Smooth muscle cell (in vitro differentiated cells): ENCODE results near the gene RAB6B. TPM values are rescaled to one million over a fixed set of nuclear protein-coding genes. Genes with fewer than 3 reads are reported as not detected.
A peak's percentile ranks its signal among the peaks of the same experiment; 100 is the strongest.

ENCODE experiments used
- DNase-seq: peaks from one replicate; lab custom pipeline; 2025; ENCODE audit not compliant: unreplicated experiment; lab: John Stamatoyannopoulos, UW
- H2AFZ ChIP-seq: fragments of 200-600 bp; sonication (generic); 2 replicates; pipeline ENCODE4 v1.6.0; 2016; ENCODE audit warnings: antibody characterized with exemption, low read depth, mild to moderate bottlenecking
- H3F3A ChIP-seq: fragments of 200-600 bp; sonication (generic); 2 replicates; pipeline ENCODE4 v1.6.0; 2017; ENCODE audit warnings: antibody characterized with exemption, low read depth
- H3K27ac ChIP-seq: fragments of 200-600 bp; sonication (generic); 2 replicates; pipeline ENCODE4 v1.5.1; 2016; ENCODE audit warnings: low read depth, mild to moderate bottlenecking
- H3K27me3 ChIP-seq: fragments of 200-600 bp; sonication (generic); 2 replicates; pipeline ENCODE4 v1.6.1; 2016; ENCODE audit warnings: low read depth, mild to moderate bottlenecking
- H3K36me3 ChIP-seq: fragments of 200-600 bp; sonication (generic); 2 replicates; pipeline ENCODE4 v1.5.1; 2016; ENCODE audit warnings: low read depth
- H3K4me1 ChIP-seq: fragments of 200-600 bp; sonication (generic); 2 replicates; pipeline ENCODE4 v1.5.1; 2016; ENCODE audit warnings: low read depth
- H3K4me2 ChIP-seq: fragments of 200-600 bp; sonication (generic); 2 replicates; pipeline ENCODE4 v1.6.0; 2016; ENCODE audit warnings: mild to moderate bottlenecking
- H3K4me3 ChIP-seq: fragments of 200-600 bp; sonication (generic); 2 replicates; pipeline ENCODE4 v1.5.1; 2016; ENCODE audit warnings: mild to moderate bottlenecking
- H3K79me2 ChIP-seq: fragments of 200-600 bp; sonication (generic); 2 replicates; pipeline ENCODE4 v1.6.0; 2016; ENCODE audit warnings: low read depth, mild to moderate bottlenecking
- H3K9ac ChIP-seq: fragments of 200-600 bp; sonication (generic); 2 replicates; pipeline ENCODE4 v1.6.0; 2016; ENCODE audit warnings: low read depth
- H3K9me3 ChIP-seq: fragments of 200-600 bp; sonication (generic); replicated peaks from 2 replicates; pipeline ENCODE4 v1.5.1; 2016; ENCODE audit warnings: low read depth
- H4K20me1 ChIP-seq: fragments of 200-600 bp; sonication (generic); 2 replicates; pipeline ENCODE4 v1.6.0; 2016; ENCODE audit warnings: low read depth
- WGBS: methylation state at CpG from one replicate; pipeline ENCODE4 v1.1.7; 2016; ENCODE audit warnings: low lambda C conversion rate; 5-methylcytosine and 5-hydroxymethylcytosine counted together
- polyA plus RNA-seq: library from polyadenylated mRNA; unstranded; fragments of >200 nt; fragmentation: Nextera tagmentation; extraction: Ambion mirVana; gene quantifications from 2 replicates; pipeline ENCODE4 v1.2.1, GENCODE V29; 2016
- total RNA-seq: library from RNA; depleted of rRNA; stranded (reverse); fragments of >200 nt; gene quantifications from 2 replicates; pipeline ENCODE4 v1.2.3, GENCODE V29; 2014
- TF ChIP-seq, protein P1 (sequence below): fragments of 200-600 bp; sonication (generic); IDR thresholded peaks from 2 replicates; pipeline ENCODE4 v1.5.1; 2017; ENCODE audit warnings: borderline replicate concordance, mild to moderate bottlenecking, antibody characterized with exemption; ENCODE audit not compliant: insufficient read depth, poor library complexity, severe bottlenecking

The RAB6B gene
- total and polyA plus RNA-seq, 2 experiments from 2014 or later: 1.2 to 2.0 TPM

GRCh38 chr3:133926736-133927539, 31.3 kb upstream of the RAB6B start:
- Histone ChIP-seq H3K4me3 (peak overlapping the region; percentile 70), H3K27ac (no peak overlapping the region), H3K27me3 (peaks cover 5% of the 10 kb centered on the region), H3K9ac (peak overlapping the region; percentile 47), H3F3A (no peaks in the 10 kb centered on the region), H3K4me2 (peak overlapping the region; percentile 97), H3K4me1 (peaks cover 8% of the 10 kb centered on the region), H4K20me1 (no peaks in the 10 kb centered on the region), H3K9me3 (no peaks in the 10 kb centered on the region), H2AFZ (peak overlapping the region; percentile 93), H3K79me2 (no peaks in the 10 kb centered on the region), H3K36me3 (no peaks in the 10 kb centered on the region)
- WGBS: 21% methylated on average over 34 of the region's 34 CpGs
- TF ChIP-seq, protein P1, sequence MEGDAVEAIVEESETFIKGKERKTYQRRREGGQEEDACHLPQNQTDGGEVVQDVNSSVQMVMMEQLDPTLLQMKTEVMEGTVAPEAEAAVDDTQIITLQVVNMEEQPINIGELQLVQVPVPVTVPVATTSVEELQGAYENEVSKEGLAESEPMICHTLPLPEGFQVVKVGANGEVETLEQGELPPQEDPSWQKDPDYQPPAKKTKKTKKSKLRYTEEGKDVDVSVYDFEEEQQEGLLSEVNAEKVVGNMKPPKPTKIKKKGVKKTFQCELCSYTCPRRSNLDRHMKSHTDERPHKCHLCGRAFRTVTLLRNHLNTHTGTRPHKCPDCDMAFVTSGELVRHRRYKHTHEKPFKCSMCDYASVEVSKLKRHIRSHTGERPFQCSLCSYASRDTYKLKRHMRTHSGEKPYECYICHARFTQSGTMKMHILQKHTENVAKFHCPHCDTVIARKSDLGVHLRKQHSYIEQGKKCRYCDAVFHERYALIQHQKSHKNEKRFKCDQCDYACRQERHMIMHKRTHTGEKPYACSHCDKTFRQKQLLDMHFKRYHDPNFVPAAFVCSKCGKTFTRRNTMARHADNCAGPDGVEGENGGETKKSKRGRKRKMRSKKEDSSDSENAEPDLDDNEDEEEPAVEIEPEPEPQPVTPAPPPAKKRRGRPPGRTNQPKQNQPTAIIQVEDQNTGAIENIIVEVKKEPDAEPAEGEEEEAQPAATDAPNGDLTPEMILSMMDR: no peak
- no peak for DNase-seq

DNA sequence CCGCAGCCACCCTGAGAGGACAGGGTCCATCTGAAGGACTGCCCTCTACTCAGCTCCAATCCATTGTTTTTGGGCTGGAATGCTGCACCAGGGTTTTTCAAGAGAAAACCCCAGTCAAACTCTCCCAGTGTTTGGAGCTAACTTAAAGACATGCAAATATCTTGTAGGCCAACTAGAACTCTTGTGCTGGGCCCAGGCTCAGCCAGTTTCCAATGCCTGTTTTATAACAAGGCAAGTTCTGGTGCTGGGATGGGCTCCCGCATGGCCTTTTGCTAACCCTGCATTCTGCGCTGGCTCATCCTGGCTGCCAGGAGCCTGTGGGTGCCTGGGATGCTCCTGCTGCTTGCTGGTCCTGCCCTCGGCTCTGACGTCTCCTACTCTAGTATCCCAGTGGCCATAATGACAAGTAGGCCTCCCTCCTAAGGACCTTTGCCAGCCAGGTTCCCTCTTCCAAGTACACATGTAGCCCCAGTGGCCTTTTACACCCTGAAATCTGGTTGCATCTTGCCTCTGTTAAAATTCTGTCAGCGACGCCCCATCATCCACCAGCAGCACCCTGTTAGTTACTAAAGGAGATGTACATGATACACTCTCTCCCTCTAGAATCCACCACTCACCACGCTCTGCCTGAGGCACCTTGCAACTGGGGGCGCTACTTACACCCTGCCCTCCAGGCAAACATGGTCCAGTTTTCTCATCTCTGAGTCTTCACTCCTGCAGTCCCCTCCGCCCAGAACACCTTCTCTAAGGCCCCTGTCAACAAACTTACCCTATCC, 30.5 kb upstream of the RAB6B start:
- H3K9ac ChIP-seq: no peak overlapping the region
- no peaks in the 10 kb centered on the region for H3K36me3 ChIP-seq
- no peaks in the 10 kb centered on the region for H3K9me3 ChIP-seq
- H3K4me3 ChIP-seq: no peak overlapping the region
- TF ChIP-seq, protein P1: no peak
- H3K27ac ChIP-seq: no peak overlapping the region
- H3K4me1 ChIP-seq: peaks cover 8% of the 10 kb centered on the region
- H3F3A ChIP-seq: no peaks in the 10 kb centered on the region
- WGBS: 95% methylated on average over 10 of the region's 10 CpGs
- H3K27me3 ChIP-seq: peaks cover 5% of the 10 kb centered on the region
- no peak overlapping the region for H3K4me2 ChIP-seq
- no peak for DNase-seq
- H4K20me1 ChIP-seq: no peaks in the 10 kb centered on the region
- no peaks in the 10 kb centered on the region for H3K79me2 ChIP-seq
- no peak overlapping the region for H2AFZ ChIP-seq

DNA sequence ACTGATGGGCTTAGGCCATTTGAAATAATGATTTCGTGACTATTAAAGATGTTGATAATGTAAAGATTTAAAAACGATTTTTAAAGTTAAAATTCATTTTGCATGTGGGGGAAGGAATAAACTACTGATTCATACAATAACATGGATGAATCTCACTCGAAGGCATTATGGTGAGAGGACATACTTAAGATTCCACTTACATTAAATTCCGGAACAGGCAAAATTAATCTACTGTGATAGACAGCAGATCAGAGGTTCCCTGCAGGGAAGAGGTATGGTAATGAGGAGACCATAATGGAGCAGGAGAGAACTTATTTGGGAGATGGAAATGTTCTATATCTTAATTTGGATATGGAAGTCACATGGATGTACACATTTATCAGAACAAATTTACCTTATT, 28.4 kb upstream of the RAB6B start:
- H3F3A ChIP-seq: no peaks in the 10 kb centered on the region
- no peaks in the 10 kb centered on the region for H4K20me1 ChIP-seq
- no peak overlapping the region for H3K9ac ChIP-seq
- no peaks in the 10 kb centered on the region for H3K9me3 ChIP-seq
- H3K27ac ChIP-seq: no peak overlapping the region
- H2AFZ ChIP-seq: no peak overlapping the region
- H3K36me3 ChIP-seq: no peaks in the 10 kb centered on the region
- H3K79me2 ChIP-seq: no peaks in the 10 kb centered on the region
- peaks cover 8% of the 10 kb centered on the region for H3K4me1 ChIP-seq
- H3K27me3 ChIP-seq: peaks cover 5% of the 10 kb centered on the region
- WGBS: 79% methylated on average over 4 of the region's 4 CpGs
- no peak overlapping the region for H3K4me3 ChIP-seq
- DNase-seq: no peak
- no peak overlapping the region for H3K4me2 ChIP-seq
- TF ChIP-seq, protein P1: no peak
